ENCODE results near the gene MOB1B.

MOB1B gene

DNA sequence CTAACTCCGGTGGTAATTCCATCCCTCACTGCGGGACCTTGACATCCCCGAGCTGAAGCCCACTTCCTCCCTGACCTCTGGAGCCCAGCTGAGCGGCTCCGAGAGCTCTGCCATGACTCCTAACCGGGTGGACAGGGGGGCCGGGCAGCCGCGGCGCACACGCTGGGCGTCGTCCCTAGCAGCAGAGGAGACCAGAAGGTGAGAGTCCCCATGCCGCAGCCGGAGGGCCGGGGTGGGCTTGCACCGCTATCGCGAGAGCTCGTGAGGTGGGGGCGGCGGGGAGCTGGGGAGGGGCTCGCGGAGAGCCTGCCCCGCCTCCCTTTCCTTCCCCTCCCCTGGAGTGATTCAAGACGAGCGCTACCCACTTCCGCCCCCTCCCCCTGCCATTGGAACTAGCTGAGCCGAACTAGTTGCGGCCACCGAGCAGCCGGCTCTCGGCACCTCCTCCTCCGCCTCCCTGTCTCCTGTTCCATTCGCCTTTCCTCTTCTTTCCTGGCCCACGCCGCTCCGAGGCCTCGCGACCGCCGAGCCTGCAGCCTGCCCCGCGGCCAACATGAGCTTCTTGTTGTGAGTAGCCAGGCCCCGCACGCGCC lies at the start of gene MOB1B:
MOB1B (plus strand) TSS at position 386 of the 593 bp plus-strand sequence; CDS start at position 554, 168 bp downstream.
- no peak for FAIRE-seq
- peak; percentile 22 for TF ChIP-seq CTCF (IDR thresholded peaks at IDR 0.05; ENCODE audit: insufficient read depth, missing control alignments)
- DNase-seq (ENCODE audit: insufficient read length, low spot score) = peak; percentile 84

GRCh38 chr4:70855464-70855863 lies 46.7 kb upstream of the MOB1B start:
- TF ChIP-seq CTCF (IDR thresholded peaks at IDR 0.05; ENCODE audit: insufficient read depth, missing control alignments) = no peak
- FAIRE-seq (no peak), DNase-seq (ENCODE audit: insufficient read length, low spot score) (no peak)

GRCh38 chr4:70858454-70858853 lies 43.7 kb upstream of the MOB1B start:
- DNase-seq (ENCODE audit: insufficient read length, low spot score) (no peak), FAIRE-seq (no peak)
- no peak for TF ChIP-seq CTCF (IDR thresholded peaks at IDR 0.05; ENCODE audit: insufficient read depth, missing control alignments)

DNA sequence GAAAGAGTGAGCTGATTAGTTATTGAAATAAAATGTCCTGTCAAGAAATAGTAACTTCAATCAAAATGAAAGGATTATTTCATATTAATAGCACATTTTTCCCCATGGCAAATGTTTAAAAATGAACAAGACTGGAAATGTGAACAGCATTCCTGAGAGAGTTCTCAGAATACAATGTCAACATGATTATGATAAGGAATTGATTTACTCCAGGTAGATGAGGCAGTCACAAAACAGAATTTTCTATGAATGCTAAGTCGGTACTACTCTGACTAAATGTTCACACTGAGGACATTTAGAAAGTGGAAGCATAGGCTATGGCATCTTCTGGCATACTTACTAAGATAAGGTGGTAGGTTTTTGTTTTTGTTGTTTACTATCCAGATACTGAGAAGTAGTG lies 43.1 kb upstream of the MOB1B start:
- no peak for FAIRE-seq
- DNase-seq (ENCODE audit: insufficient read length, low spot score) = no peak
- no peak for TF ChIP-seq CTCF (IDR thresholded peaks at IDR 0.05; ENCODE audit: insufficient read depth, missing control alignments)

DNA sequence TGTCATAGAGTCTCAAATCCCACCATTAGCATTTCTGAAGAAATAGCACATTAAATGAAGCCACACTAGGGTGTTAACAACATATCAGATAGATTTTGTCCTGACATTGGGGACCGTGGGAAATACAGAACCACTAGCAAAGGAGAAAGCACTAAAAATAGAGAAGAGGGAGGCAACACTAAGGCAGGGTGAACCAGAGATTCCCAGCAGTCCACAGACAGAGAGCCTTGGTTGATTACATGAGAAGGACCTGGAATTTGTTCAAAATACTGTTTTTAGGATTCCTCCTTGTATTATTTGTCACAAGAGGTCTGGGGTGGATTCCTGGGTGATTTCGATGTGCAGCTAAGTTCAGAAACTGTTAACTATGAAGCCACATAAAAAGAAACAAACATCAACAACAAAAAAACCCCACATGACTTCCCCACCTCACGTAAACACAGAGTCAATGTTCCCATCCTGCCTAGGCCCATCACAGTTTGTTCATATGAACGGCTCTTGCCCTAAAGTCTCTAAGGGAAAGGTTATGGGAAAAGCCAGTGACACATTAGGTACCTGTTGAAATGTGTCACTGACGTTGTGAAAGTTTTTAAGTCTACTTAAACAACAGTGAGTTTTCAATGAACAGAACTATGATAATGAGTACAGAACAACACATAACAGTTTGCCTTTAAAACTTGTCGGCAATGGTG lies 38.9 kb upstream of the MOB1B start:
- FAIRE-seq (no peak), DNase-seq (ENCODE audit: insufficient read length, low spot score) (no peak)
- no peak for TF ChIP-seq CTCF (IDR thresholded peaks at IDR 0.05; ENCODE audit: insufficient read depth, missing control alignments)

- FAIRE-seq = no peak
- DNase-seq (ENCODE audit: insufficient read length, low spot score) = no peak
- no peak for TF ChIP-seq CTCF (IDR thresholded peaks at IDR 0.05; ENCODE audit: insufficient read depth, missing control alignments)
These were observed 33.4 kb upstream of the MOB1B start for GRCh38 chr4:70868778-70869177.

- no peak for DNase-seq (ENCODE audit: insufficient read length, low spot score)
- no peak for TF ChIP-seq CTCF (IDR thresholded peaks at IDR 0.05; ENCODE audit: insufficient read depth, missing control alignments)
- no peak for FAIRE-seq
These were observed 29.0 kb upstream of the MOB1B start for GRCh38 chr4:70873216-70873615.
